Endothelial cell of umbilical vein (primary cell): ENCODE results near the gene SPEF1. TPM values are rescaled to one million over a fixed set of nuclear protein-coding genes. Genes with fewer than 3 reads are reported as not detected.

Experiments
- BruUV-seq: library from RNA; stranded (reverse); fragments of 400-500 nt; replicated peaks from 2 replicates; lab custom pipeline; 2021; lab: Mats Ljungman, UMichigan
- CTCF ChIA-PET: fragments of 300-600, 350-600 bp; sonication (Branson Sonifier 250); formaldehyde crosslinking; loops from one replicate; lab custom pipeline; 2021; ENCODE audit warnings: antibody characterized with exemption, inconsistent platforms; lab: Charles Lee
- POLR2A ChIA-PET: fragments of 300-600, 350-600 bp; sonication (Branson Sonifier 250); formaldehyde crosslinking; loops from one replicate; lab custom pipeline; 2021; ENCODE audit warnings: antibody characterized with exemption, inconsistent platforms; lab: Charles Lee
- DNase-seq: peaks from one replicate; pipeline ENCODE4 v3.0.0-alpha.2; 2011; ENCODE audit warnings: low read depth, low spot score
- FAIRE-seq: peaks from 2 replicates; lab custom pipeline; 2011; peaks lifted over from hg19 to GRCh38; lab: Jason Lieb, UNC
- H2AFZ ChIP-seq: 2 replicates; pipeline ENCODE4 v1.6.0; 2012; ENCODE audit warnings: low read depth, low read length, control low read depth, inconsistent platforms
- H3K27ac ChIP-seq: 2 replicates; pipeline ENCODE4 v1.5.1; 2011; ENCODE audit warnings: low read depth, mild to moderate bottlenecking, control low read depth, low read length, moderate library complexity; ENCODE audit not compliant: insufficient read depth
- H3K27me3 ChIP-seq, 2 experiments: 2 replicates each; pipeline versions ENCODE4 v1.6.0 to v1.6.1; 2011; ENCODE audit warnings: low read length in 2 of 2, mixed read lengths in 1 of 2; ENCODE audit not compliant: control insufficient read depth in 2 of 2, insufficient read depth in 2 of 2
- H3K36me3 ChIP-seq, 2 experiments: 2 replicates in 1 of 2; 3 replicates in 1 of 2; pipeline ENCODE4 v1.5.1; 2011; ENCODE audit warnings: low read length in 2 of 2, mild to moderate bottlenecking in 1 of 2, moderate library complexity in 1 of 2; ENCODE audit not compliant: control insufficient read depth in 2 of 2, insufficient read depth in 2 of 2; ENCODE audit errors: extremely low read depth in 1 of 2
- H3K4me1 ChIP-seq: 3 replicates; pipeline ENCODE4 v1.5.1; 2011; ENCODE audit warnings: mild to moderate bottlenecking, low read length; ENCODE audit not compliant: control insufficient read depth, insufficient read depth; ENCODE audit errors: extremely low read depth
- H3K4me2 ChIP-seq: 2 replicates; pipeline ENCODE4 v1.6.1; 2011; ENCODE audit warnings: low read length, control low read depth, mixed read lengths; ENCODE audit not compliant: insufficient read depth
- H3K4me3 ChIP-seq, 3 experiments: fragments of 200-600 bp in 1 of 3; sonication (generic), shearing (Covaris generic) in 1 of 3; replicated peaks in 1 of 3; 2 replicates each; pipeline ENCODE4 v1.5.1; 2011 to 2016; ENCODE audit warnings: control low read depth in 3 of 3, low read length in 3 of 3, mild to moderate bottlenecking in 2 of 3, inconsistent platforms in 1 of 3, low read depth in 1 of 3, moderate library complexity in 1 of 3; ENCODE audit not compliant: insufficient read depth in 1 of 3
- H3K79me2 ChIP-seq: 2 replicates; pipeline ENCODE4 v1.6.0; 2012; ENCODE audit warnings: low read length, inconsistent platforms; ENCODE audit not compliant: control insufficient read depth, insufficient read depth
- H3K9ac ChIP-seq: replicated peaks from 2 replicates; pipeline ENCODE3; 2011; ENCODE audit warnings: low read length, control low read depth; ENCODE audit not compliant: insufficient read depth; ENCODE audit errors: extremely low read depth
- H3K9me1 ChIP-seq: replicated peaks from 3 replicates; pipeline ENCODE4 v1.6.0; 2011; ENCODE audit warnings: mild to moderate bottlenecking, low read length; ENCODE audit not compliant: control insufficient read depth, insufficient read depth; ENCODE audit errors: extremely low read depth
- H3K9me3 ChIP-seq: replicated peaks from 2 replicates; pipeline ENCODE4 v1.5.1; 2012; ENCODE audit warnings: low read length, inconsistent platforms; ENCODE audit not compliant: control insufficient read depth, insufficient read depth
- H4K20me1 ChIP-seq: replicated peaks from 2 replicates; pipeline ENCODE3; 2011; ENCODE audit warnings: mild to moderate bottlenecking, low read length; ENCODE audit not compliant: control insufficient read depth, insufficient read depth; ENCODE audit errors: extremely low read depth
- CTCF ChIP-seq, 2 donors: IDR thresholded peaks; 1 replicate in 1 of 2; 2 replicates in 1 of 2; pipeline ENCODE4 v1.5.1; 2011; ENCODE audit warnings: low read length in 2 of 2, mild to moderate bottlenecking in 2 of 2, moderate library complexity in 2 of 2, control low read depth in 1 of 2, inconsistent platforms in 1 of 2, low read depth in 1 of 2; ENCODE audit not compliant: insufficient read depth in 1 of 2; ENCODE audit errors: extremely low read depth in 1 of 2
- EZH2 ChIP-seq: IDR thresholded peaks from 2 replicates; pipeline ENCODE4 v1.6.1; 2012; ENCODE audit warnings: borderline replicate concordance, low read depth, mild to moderate bottlenecking, moderate library complexity, low read length, inconsistent platforms; ENCODE audit not compliant: severe bottlenecking
- FOS ChIP-seq: IDR thresholded peaks from 2 replicates; pipeline ENCODE4 v1.6.1; 2011; ENCODE audit warnings: mild to moderate bottlenecking, low read length, moderate library complexity, borderline replicate concordance; ENCODE audit not compliant: insufficient read depth
- GATA2 ChIP-seq: IDR thresholded peaks from 2 replicates; pipeline ENCODE4 v1.7.0; 2011; ENCODE audit warnings: low read depth, mild to moderate bottlenecking, moderate library complexity, mixed read lengths, low read length; ENCODE audit not compliant: insufficient read length, insufficient read depth
- JUN ChIP-seq: IDR thresholded peaks from 2 replicates; pipeline ENCODE4 v1.6.1; 2011; ENCODE audit warnings: borderline replicate concordance, low read depth; ENCODE audit not compliant: insufficient read length, insufficient read depth
- MAX ChIP-seq: IDR thresholded peaks from 2 replicates; pipeline ENCODE4 v1.6.1; 2011; ENCODE audit not compliant: insufficient read depth, insufficient read length
- MYC ChIP-seq: IDR thresholded peaks from one replicate; pipeline ENCODE4 v1.6.1; 2011; ENCODE audit warnings: mild to moderate bottlenecking, low read depth, low read length
- POLR2A ChIP-seq: IDR thresholded peaks from 2 replicates; pipeline ENCODE4 v1.6.1; 2012; ENCODE audit warnings: low read depth, mild to moderate bottlenecking, control low read depth, low read length
- POLR2AphosphoS5 ChIP-seq: IDR thresholded peaks from 2 replicates; pipeline ENCODE4 v1.6.1; 2012; ENCODE audit warnings: low read depth, mild to moderate bottlenecking, control low read depth, low read length, moderate library complexity; ENCODE audit not compliant: insufficient read depth
- dilution Hi-C: fragments of 300-500 bp; cut with MboI; formaldehyde crosslinking; loops from one replicate; pipeline ENCODE4 v1.15.0; 2019; ENCODE audit warnings: low sequenced_read_pairs; ENCODE audit not compliant: extremely low pct_ligation_motif_present
- intact Hi-C: fragments of 100-400 bp; cut with micrococcal nuclease; formaldehyde crosslinking; loops from one replicate; pipeline ENCODE4 v1.10.0; 2022
- polyA plus RNA-seq, 4 experiments: library from polyadenylated mRNA; depleted of rRNA in 3 of 4; stranded (reverse) in 3 of 4; unstranded in 1 of 4; fragments of >200 nt; gene quantifications; 2 replicates each; pipeline versions ENCODE4 v1.2.1 to v1.2.3, GENCODE V29; 2011 to 2012; ENCODE audit warnings: missing spikeins in 1 of 4
- total RNA-seq: library from RNA; stranded (reverse); gene quantifications from 2 replicates; pipeline ENCODE4 v1.2.3, GENCODE V29; 2021

Gene SPEF1
- total and polyA plus RNA-seq, 2 donors (not counting 3 experiments of a cell fraction or from before 2014, with no cell fraction given) = 0.07 to 0.44 TPM

GRCh38 chr20:3739054-3739925 lies 42.0 kb downstream of the SPEF1 start:
- Histone ChIP-seq H3K9me3 (no peaks in the 10 kb centered on the region), H4K20me1 (no peaks in the 10 kb centered on the region), H3K79me2 (no peaks in the 10 kb centered on the region), H3K36me3 (no peaks in the 10 kb centered on the region), H3K4me2 (no peak overlapping the region), H3K27ac (no peak overlapping the region), H3K27me3 (no peaks in the 10 kb centered on the region), H3K4me3 (no peak overlapping the region), H3K9me1 (no peaks in the 10 kb centered on the region), H2AFZ (peak overlapping the region; percentile 29), H3K9ac (no peak overlapping the region), H3K4me1 (peaks cover 12% of the 10 kb centered on the region)
- ChIA-PET POLR2A (no interaction called here), CTCF (interaction anchor here (1.0 to 3.3 kb wide), 8 partner anchors 10 to 62 kb away, joined by 3 to 18 read pairs (median 4); partner anchors contain the start of gene SPEF1)
- peak; percentile 84 for FAIRE-seq
- peak; percentile 49 for DNase-seq
- no peak for TF ChIP-seq FOS
- no peak for TF ChIP-seq GATA2
- TF ChIP-seq POLR2A = peak; percentile 61
- TF ChIP-seq JUN = no peak
- no peak for TF ChIP-seq EZH2
- TF ChIP-seq CTCF (IDR thresholded peaks at IDR 0.05; ENCODE audit: extremely low read depth in 1 of 2, insufficient read depth in 1 of 2, low read depth in 1 of 2, low read length in 2 of 2) = no peak
- TF ChIP-seq MYC = no peak
- TF ChIP-seq POLR2AphosphoS5 = peak; percentile 68
- TF ChIP-seq MAX = no peak
- dilution Hi-C loops = no loop called here
- intact Hi-C loops = no loop called here
- no TSS peak for BruUV-seq
